WTC11 (cell line): ENCODE data around the gene ZNF22. TPM values are rescaled to one million over a fixed set of nuclear protein-coding genes. Genes with fewer than 3 reads are reported as not detected.

ENCODE experiments used
- ATAC-seq: fragments of 200-7000 bp; cut with Tn5 transposase; 2 replicates; pipeline ENCODE4 v1.10.0; 2021; ENCODE audit warnings: mild to moderate bottlenecking, moderate library complexity
- CTCF ChIA-PET: fragments of 300-600 bp; sonication (Branson Sonifier 250); formaldehyde crosslinking; loops from one replicate; lab custom pipeline; 2021; ENCODE audit warnings: antibody characterized with exemption; lab: Charles Lee
- POLR2A ChIA-PET: fragments of 350-600 bp; sonication (Branson Sonifier 250); formaldehyde crosslinking; loops from one replicate; lab custom pipeline; 2021; ENCODE audit warnings: antibody characterized with exemption; lab: Charles Lee
- DNase-seq: peaks from one replicate; pipeline ENCODE4 v3.0.0; 2021; ENCODE audit warnings: low spot score
- H3K27ac Mint-ChIP-seq: 2 replicates; pipeline ENCODE4 v1.8.0; 2021; ENCODE audit warnings: mixed read lengths
- H3K27me3 Mint-ChIP-seq: 2 replicates; pipeline ENCODE4 v1.8.0; 2021; ENCODE audit warnings: low read depth, mild to moderate bottlenecking, moderate library complexity, mixed read lengths
- H3K36me3 Mint-ChIP-seq: 2 replicates; pipeline ENCODE4 v1.8.0; 2021; ENCODE audit warnings: mixed read lengths
- H3K4me1 Mint-ChIP-seq: 2 replicates; pipeline ENCODE4 v1.8.0; 2022; ENCODE audit warnings: mixed read lengths
- H3K4me3 Mint-ChIP-seq: 2 replicates; pipeline ENCODE4 v1.8.0; 2021; ENCODE audit warnings: mild to moderate bottlenecking, moderate library complexity, mixed read lengths
- H3K9me3 Mint-ChIP-seq: 2 replicates; pipeline ENCODE4 v1.8.0; 2021; ENCODE audit warnings: mixed read lengths
- ATF1 ChIP-seq: sonication (generic); formaldehyde crosslinking; IDR thresholded peaks from 2 replicates; pipeline ENCODE4 v1.8.1; 2023; ENCODE audit warnings: mild to moderate bottlenecking, moderate library complexity, missing genetic modification reagents
- ETV6 ChIP-seq: sonication (generic); formaldehyde crosslinking; IDR thresholded peaks from 2 replicates; pipeline ENCODE4 v1.8.1; 2022; ENCODE audit warnings: mild to moderate bottlenecking, missing genetic modification reagents
- FOXK1 ChIP-seq: sonication (generic); formaldehyde crosslinking; IDR thresholded peaks from 2 replicates; pipeline ENCODE4 v1.8.0; 2022; ENCODE audit warnings: mild to moderate bottlenecking, moderate library complexity, missing genetic modification reagents
- HMGXB4 ChIP-seq: sonication (generic); formaldehyde crosslinking; IDR thresholded peaks from 2 replicates; pipeline ENCODE4 v1.8.1; 2023; ENCODE audit warnings: mild to moderate bottlenecking, moderate library complexity, missing genetic modification reagents
- IRF2 ChIP-seq: sonication (generic); formaldehyde crosslinking; IDR thresholded peaks from 2 replicates; pipeline ENCODE4 v1.8.0; 2022; ENCODE audit warnings: low read depth, missing genetic modification reagents, borderline replicate concordance
- KAT7 ChIP-seq: sonication (generic); formaldehyde crosslinking; IDR thresholded peaks from 2 replicates; pipeline ENCODE4 v1.8.1; 2023; ENCODE audit warnings: missing genetic modification reagents, mild to moderate bottlenecking, borderline replicate concordance
- MYBL2 ChIP-seq: sonication (generic); formaldehyde crosslinking; IDR thresholded peaks from 2 replicates; pipeline ENCODE4 v1.8.1; 2023; ENCODE audit warnings: mild to moderate bottlenecking, moderate library complexity, missing genetic modification reagents
- NFATC4 ChIP-seq: fragments of 250-450 bp; sonication (Bioruptor Pico); IDR thresholded peaks from 2 replicates; pipeline ENCODE4 v1.9.0; 2021; ENCODE audit warnings: mild to moderate bottlenecking
- NFYB ChIP-seq: sonication (generic); formaldehyde crosslinking; conservative IDR thresholded peaks from 2 replicates; pipeline ENCODE4 v1.8.0; 2022; ENCODE audit warnings: low read depth, missing genetic modification reagents
- NR2C2 ChIP-seq: sonication (generic); formaldehyde crosslinking; IDR thresholded peaks from 2 replicates; pipeline ENCODE4 v1.8.0; 2022; ENCODE audit warnings: mild to moderate bottlenecking, missing genetic modification reagents
- PRRX2 ChIP-seq: fragments of 250-450 bp; sonication (Bioruptor Pico); IDR thresholded peaks from 2 replicates; pipeline ENCODE4 v1.8.0; 2021; ENCODE audit warnings: mild to moderate bottlenecking
- RORB ChIP-seq: fragments of 250-450 bp; sonication (Bioruptor Pico); IDR thresholded peaks from 2 replicates; pipeline ENCODE4 v1.9.0; 2021; ENCODE audit warnings: mild to moderate bottlenecking
- SMAD3 ChIP-seq: sonication (generic); formaldehyde crosslinking; IDR thresholded peaks from 2 replicates; pipeline ENCODE4 v1.8.0; 2022; ENCODE audit warnings: missing genetic modification reagents, mild to moderate bottlenecking, borderline replicate concordance
- TEAD4 ChIP-seq: sonication (generic); formaldehyde crosslinking; IDR thresholded peaks from 2 replicates; pipeline ENCODE4 v1.8.0; 2022; ENCODE audit warnings: mild to moderate bottlenecking, missing genetic modification reagents
- ZNF423 ChIP-seq: fragments of 250-450 bp; sonication (Bioruptor Pico); IDR thresholded peaks from 2 replicates; pipeline ENCODE4 v2.1.2; 2022; ENCODE audit warnings: mild to moderate bottlenecking, moderate library complexity
- ZNF512 ChIP-seq: sonication (generic); formaldehyde crosslinking; IDR thresholded peaks from 2 replicates; pipeline ENCODE4 v1.8.1; 2022; ENCODE audit warnings: missing genetic modification reagents, borderline replicate concordance
- total RNA-seq: library from RNA; stranded (reverse); gene quantifications from 3 replicates; pipeline ENCODE4 v1.2.3, GENCODE V29; 2021
- TF ChIP-seq, protein P1 (sequence below): fragments of 250-450 bp; sonication (Bioruptor Pico); IDR thresholded peaks from 2 replicates; pipeline ENCODE4 v1.9.0; 2021; ENCODE audit warnings: mild to moderate bottlenecking
- TF ChIP-seq, protein P2 (sequence below): sonication (generic); formaldehyde crosslinking; IDR thresholded peaks from 2 replicates; pipeline ENCODE4 v1.8.0; 2022; ENCODE audit warnings: missing genetic modification reagents
- TF ChIP-seq, protein P3 (sequence below): fragments of 250-450 bp; sonication (Bioruptor Pico); IDR thresholded peaks from 2 replicates; pipeline ENCODE4 v1.8.0; 2021; ENCODE audit warnings: mild to moderate bottlenecking
- TF ChIP-seq, protein P4 (sequence below): sonication (generic); formaldehyde crosslinking; IDR thresholded peaks from 2 replicates; pipeline ENCODE4 v1.8.1; 2023; ENCODE audit warnings: mild to moderate bottlenecking, missing genetic modification reagents, moderate library complexity

Gene ZNF22
- total RNA-seq, 1 experiment from 2014 or later: 31.0 TPM

DNA sequence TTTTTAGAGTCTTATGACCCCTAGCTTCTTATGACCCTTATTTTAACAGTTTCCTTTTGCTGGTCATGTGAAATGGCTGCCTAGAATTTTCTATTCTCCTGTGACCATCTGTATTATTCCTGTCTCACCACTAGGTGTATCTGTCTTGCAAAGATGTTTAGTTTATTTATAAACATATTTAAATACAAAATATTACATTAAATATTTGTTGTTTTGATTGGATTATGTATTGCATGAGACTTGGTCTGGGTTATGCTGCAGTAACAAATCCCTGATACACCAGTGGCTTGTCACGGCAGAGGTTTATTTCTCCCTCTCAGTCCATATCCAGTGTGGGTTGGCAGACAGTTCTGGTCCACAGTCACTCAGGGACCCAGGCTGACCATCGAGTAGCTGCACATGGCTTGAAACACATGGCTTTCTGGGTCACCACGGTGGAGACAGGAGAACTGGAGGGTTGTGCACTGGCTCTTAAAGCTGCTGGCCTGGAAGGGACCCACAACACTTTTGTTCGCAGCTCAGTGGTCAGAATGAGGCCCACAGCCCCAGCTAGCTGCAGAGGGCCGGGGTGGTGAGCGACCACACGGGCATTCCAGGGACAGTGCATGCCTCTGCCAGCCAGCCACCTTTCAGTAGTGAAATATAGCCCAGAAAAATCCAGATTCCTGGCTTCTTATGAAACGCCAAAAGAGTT lies 33.8 kb upstream of the ZNF22 start:
- H3K4me1 Mint-ChIP-seq: peaks cover 65% of the 10 kb centered on the region
- CTCF ChIA-PET: interaction anchor here (0.7 to 2.6 kb wide), 9 partner anchors 14 to 34 kb away, joined by 3 to 25 read pairs (median 4); no protein-coding TSS in a partner anchor
- POLR2A ChIA-PET: interaction anchor here (0.7 kb wide), 1 partner anchor 71 kb away, joined by 3 read pairs; no protein-coding TSS in a partner anchor

More for the DNA sequence above, 33.8 kb upstream of the ZNF22 start:
- no peak overlapping the region for H3K27ac Mint-ChIP-seq
- ATAC-seq (no peak), DNase-seq (no peak)
- TF ChIP-seq ETV6 (no peak), SMAD3 (CRISPR knock-in tag) (no peak), FOXK1 (CRISPR knock-in tag) (no peak), MYBL2 (CRISPR knock-in tag) (no peak), IRF2 (no peak), ATF1 (CRISPR knock-in tag) (no peak), NFYB (CRISPR knock-in tag) (no peak), PRRX2 (no peak), RORB (no peak), ZNF512 (CRISPR knock-in tag) (no peak), NR2C2 (CRISPR knock-in tag) (no peak), HMGXB4 (CRISPR knock-in tag) (no peak), TEAD4 (no peak), ZNF423 (CRISPR knock-in tag) (no peak), KAT7 (CRISPR knock-in tag) (no peak), NFATC4 (CRISPR knock-in tag) (no peak)
- TF ChIP-seq, protein P1, sequence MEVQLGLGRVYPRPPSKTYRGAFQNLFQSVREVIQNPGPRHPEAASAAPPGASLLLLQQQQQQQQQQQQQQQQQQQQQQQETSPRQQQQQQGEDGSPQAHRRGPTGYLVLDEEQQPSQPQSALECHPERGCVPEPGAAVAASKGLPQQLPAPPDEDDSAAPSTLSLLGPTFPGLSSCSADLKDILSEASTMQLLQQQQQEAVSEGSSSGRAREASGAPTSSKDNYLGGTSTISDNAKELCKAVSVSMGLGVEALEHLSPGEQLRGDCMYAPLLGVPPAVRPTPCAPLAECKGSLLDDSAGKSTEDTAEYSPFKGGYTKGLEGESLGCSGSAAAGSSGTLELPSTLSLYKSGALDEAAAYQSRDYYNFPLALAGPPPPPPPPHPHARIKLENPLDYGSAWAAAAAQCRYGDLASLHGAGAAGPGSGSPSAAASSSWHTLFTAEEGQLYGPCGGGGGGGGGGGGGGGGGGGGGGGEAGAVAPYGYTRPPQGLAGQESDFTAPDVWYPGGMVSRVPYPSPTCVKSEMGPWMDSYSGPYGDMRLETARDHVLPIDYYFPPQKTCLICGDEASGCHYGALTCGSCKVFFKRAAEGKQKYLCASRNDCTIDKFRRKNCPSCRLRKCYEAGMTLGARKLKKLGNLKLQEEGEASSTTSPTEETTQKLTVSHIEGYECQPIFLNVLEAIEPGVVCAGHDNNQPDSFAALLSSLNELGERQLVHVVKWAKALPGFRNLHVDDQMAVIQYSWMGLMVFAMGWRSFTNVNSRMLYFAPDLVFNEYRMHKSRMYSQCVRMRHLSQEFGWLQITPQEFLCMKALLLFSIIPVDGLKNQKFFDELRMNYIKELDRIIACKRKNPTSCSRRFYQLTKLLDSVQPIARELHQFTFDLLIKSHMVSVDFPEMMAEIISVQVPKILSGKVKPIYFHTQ: no peak
- TF ChIP-seq, protein P2, sequence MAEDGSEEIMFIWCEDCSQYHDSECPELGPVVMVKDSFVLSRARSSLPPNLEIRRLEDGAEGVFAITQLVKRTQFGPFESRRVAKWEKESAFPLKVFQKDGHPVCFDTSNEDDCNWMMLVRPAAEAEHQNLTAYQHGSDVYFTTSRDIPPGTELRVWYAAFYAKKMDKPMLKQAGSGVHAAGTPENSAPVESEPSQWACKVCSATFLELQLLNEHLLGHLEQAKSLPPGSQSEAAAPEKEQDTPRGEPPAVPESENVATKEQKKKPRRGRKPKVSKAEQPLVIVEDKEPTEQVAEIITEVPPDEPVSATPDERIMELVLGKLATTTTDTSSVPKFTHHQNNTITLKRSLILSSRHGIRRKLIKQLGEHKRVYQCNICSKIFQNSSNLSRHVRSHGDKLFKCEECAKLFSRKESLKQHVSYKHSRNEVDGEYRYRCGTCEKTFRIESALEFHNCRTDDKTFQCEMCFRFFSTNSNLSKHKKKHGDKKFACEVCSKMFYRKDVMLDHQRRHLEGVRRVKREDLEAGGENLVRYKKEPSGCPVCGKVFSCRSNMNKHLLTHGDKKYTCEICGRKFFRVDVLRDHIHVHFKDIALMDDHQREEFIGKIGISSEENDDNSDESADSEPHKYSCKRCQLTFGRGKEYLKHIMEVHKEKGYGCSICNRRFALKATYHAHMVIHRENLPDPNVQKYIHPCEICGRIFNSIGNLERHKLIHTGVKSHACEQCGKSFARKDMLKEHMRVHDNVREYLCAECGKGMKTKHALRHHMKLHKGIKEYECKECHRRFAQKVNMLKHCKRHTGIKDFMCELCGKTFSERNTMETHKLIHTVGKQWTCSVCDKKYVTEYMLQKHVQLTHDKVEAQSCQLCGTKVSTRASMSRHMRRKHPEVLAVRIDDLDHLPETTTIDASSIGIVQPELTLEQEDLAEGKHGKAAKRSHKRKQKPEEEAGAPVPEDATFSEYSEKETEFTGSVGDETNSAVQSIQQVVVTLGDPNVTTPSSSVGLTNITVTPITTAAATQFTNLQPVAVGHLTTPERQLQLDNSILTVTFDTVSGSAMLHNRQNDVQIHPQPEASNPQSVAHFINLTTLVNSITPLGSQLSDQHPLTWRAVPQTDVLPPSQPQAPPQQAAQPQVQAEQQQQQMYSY (CRISPR knock-in tag): no peak
- TF ChIP-seq, protein P3, sequence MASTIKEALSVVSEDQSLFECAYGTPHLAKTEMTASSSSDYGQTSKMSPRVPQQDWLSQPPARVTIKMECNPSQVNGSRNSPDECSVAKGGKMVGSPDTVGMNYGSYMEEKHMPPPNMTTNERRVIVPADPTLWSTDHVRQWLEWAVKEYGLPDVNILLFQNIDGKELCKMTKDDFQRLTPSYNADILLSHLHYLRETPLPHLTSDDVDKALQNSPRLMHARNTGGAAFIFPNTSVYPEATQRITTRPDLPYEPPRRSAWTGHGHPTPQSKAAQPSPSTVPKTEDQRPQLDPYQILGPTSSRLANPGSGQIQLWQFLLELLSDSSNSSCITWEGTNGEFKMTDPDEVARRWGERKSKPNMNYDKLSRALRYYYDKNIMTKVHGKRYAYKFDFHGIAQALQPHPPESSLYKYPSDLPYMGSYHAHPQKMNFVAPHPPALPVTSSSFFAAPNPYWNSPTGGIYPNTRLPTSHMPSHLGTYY (CRISPR knock-in tag): no peak
- TF ChIP-seq, protein P4, sequence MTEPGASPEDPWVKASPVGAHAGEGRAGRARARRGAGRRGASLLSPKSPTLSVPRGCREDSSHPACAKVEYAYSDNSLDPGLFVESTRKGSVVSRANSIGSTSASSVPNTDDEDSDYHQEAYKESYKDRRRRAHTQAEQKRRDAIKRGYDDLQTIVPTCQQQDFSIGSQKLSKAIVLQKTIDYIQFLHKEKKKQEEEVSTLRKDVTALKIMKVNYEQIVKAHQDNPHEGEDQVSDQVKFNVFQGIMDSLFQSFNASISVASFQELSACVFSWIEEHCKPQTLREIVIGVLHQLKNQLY (CRISPR knock-in tag): no peak
- H3K27me3 Mint-ChIP-seq: no peaks in the 10 kb centered on the region
- no peaks in the 10 kb centered on the region for H3K9me3 Mint-ChIP-seq
- H3K36me3 Mint-ChIP-seq: peaks cover 25% of the 10 kb centered on the region
- no peak overlapping the region for H3K4me3 Mint-ChIP-seq
